A549 (cell line): Measurements from ENCODE around the gene TNFRSF19. TPM values are rescaled to one million over a fixed set of nuclear protein-coding genes. Genes with fewer than 3 reads are reported as not detected.

Source experiments
- ATAC-seq, 2 experiments: fragments of 200-7000 bp in 1 of 2; fragments of >200 bp in 1 of 2; cut with Nextera tagmentation in 1 of 2; cut with Tn5 transposase in 1 of 2; 3 replicates each; pipeline versions ENCODE4 v1.8.0 to v1.9.1; 2018 to 2020; ENCODE audit warnings: mild to moderate bottlenecking in 1 of 2, moderate library complexity in 1 of 2
- CTCF ChIA-PET: fragments of 300-600 bp; sonication (Branson Sonifier 250); formaldehyde crosslinking; extraction: SDS; loops from one replicate; lab custom pipeline; 2021; ENCODE audit warnings: antibody characterized with exemption, inconsistent platforms; lab: Yijun Ruan, JAX
- POLR2A ChIA-PET: fragments of 350-600 bp; formaldehyde crosslinking; extraction: SDS; loops from one replicate; lab custom pipeline; 2021; ENCODE audit warnings: antibody characterized with exemption, inconsistent platforms; lab: Yijun Ruan, JAX
- DNase-seq, 2 experiments: peaks; one replicate each; pipeline versions ENCODE4 v3.0.0 to v3.0.0-alpha.2; 2011 to 2016; ENCODE audit warnings: low read depth in 1 of 2, low spot score in 1 of 2
- FAIRE-seq: peaks from 2 replicates; lab custom pipeline; 2011; peaks lifted over from hg19 to GRCh38; lab: Jason Lieb, UNC
- H3K27ac ChIP-seq, 2 experiments: fragments of >200 bp; sonication (Bioruptor Twin); formaldehyde crosslinking; 3 replicates each; pipeline ENCODE4 v1.5.1; 2016 to 2017
- H3K4me1 ChIP-seq: fragments of >200 bp; sonication (Bioruptor Twin); formaldehyde crosslinking; 3 replicates; pipeline ENCODE4 v1.6.1; 2016
- H3K4me2 ChIP-seq: fragments of >200 bp; sonication (Bioruptor Twin); formaldehyde crosslinking; 3 replicates; pipeline ENCODE4 v1.6.1; 2016
- H3K4me3 ChIP-seq: fragments of >200 bp; sonication (Bioruptor Twin); formaldehyde crosslinking; 3 replicates; pipeline ENCODE4 v1.5.1; 2016
- H3K9me3 ChIP-seq: fragments of >200 bp; sonication (Bioruptor Twin); formaldehyde crosslinking; 3 replicates; pipeline ENCODE4 v1.6.1; 2016
- BHLHE40 ChIP-seq: IDR thresholded peaks from 2 replicates; pipeline ENCODE4 v1.6.1; 2012; ENCODE audit warnings: low read depth, low read length, inconsistent platforms
- CEBPB ChIP-seq, 2 experiments: fragments of >200 bp in 1 of 2; sonication (Bioruptor Twin) in 1 of 2; formaldehyde crosslinking in 1 of 2; IDR thresholded peaks; 2 replicates each; pipeline ENCODE4 v1.6.1; 2012 to 2016
- HDAC2 ChIP-seq: fragments of 200-600 bp; sonication (generic); IDR thresholded peaks from 2 replicates; pipeline ENCODE4 v1.6.1; 2016
- HEYL ChIP-seq: fragments of 250-450 bp; sonication (Bioruptor Pico); IDR thresholded peaks from 2 replicates; pipeline ENCODE4 v1.8.0; 2021; ENCODE audit warnings: mild to moderate bottlenecking, moderate library complexity
- HOXA7 ChIP-seq: fragments of 250-450 bp; sonication (Bioruptor Pico); IDR thresholded peaks from 2 replicates; pipeline ENCODE4 v1.5.0; 2020; ENCODE audit warnings: mild to moderate bottlenecking, moderate library complexity
- HOXB5 ChIP-seq: fragments of 250-450 bp; sonication (Bioruptor Pico); IDR thresholded peaks from 2 replicates; pipeline ENCODE4 v1.5.0; 2020; ENCODE audit warnings: mild to moderate bottlenecking, moderate library complexity
- JUN ChIP-seq, 2 experiments: fragments of >200 bp; sonication (Bioruptor Twin); formaldehyde crosslinking; IDR thresholded peaks; 2 replicates in 1 of 2; 3 replicates in 1 of 2; pipeline ENCODE4 v1.6.1; 2016 to 2017
- JUNB ChIP-seq: fragments of >200 bp; sonication (Bioruptor Twin); formaldehyde crosslinking; IDR thresholded peaks from 2 replicates; pipeline ENCODE4 v1.6.1; 2016
- KDM5A ChIP-seq: fragments of 200-600 bp; sonication (generic); IDR thresholded peaks from 2 replicates; pipeline ENCODE4 v1.6.1; 2016; ENCODE audit warnings: antibody characterized with exemption, mild to moderate bottlenecking
- MAFK ChIP-seq: fragments of 450-650 bp; IDR thresholded peaks from 2 replicates; pipeline ENCODE4 v1.6.1; 2014; ENCODE audit not compliant: partially characterized antibody
- NPAS2 ChIP-seq: fragments of 250-450 bp; sonication (Bioruptor Pico); IDR thresholded peaks from 2 replicates; pipeline ENCODE4 v1.8.0; 2022; ENCODE audit warnings: mild to moderate bottlenecking, moderate library complexity, borderline replicate concordance
- NR3C1 ChIP-seq: fragments of >200 bp; sonication (Bioruptor Twin); formaldehyde crosslinking; IDR thresholded peaks from 3 replicates; pipeline ENCODE4 v1.6.1; 2017
- PHF8 ChIP-seq: fragments of 200-600 bp; sonication (generic); IDR thresholded peaks from 2 replicates; pipeline ENCODE4 v1.6.1; 2016; ENCODE audit warnings: low read depth, mild to moderate bottlenecking, antibody characterized with exemption, moderate library complexity, borderline replicate concordance
- RAD21 ChIP-seq, 2 experiments: fragments of >200 bp in 1 of 2; sonication (Bioruptor Twin) in 1 of 2; formaldehyde crosslinking in 1 of 2; IDR thresholded peaks in 1 of 2; conservative IDR thresholded peaks in 1 of 2; 2 replicates in 1 of 2; 3 replicates in 1 of 2; pipeline ENCODE4 v1.6.1; 2012 to 2018; ENCODE audit warnings: inconsistent platforms in 1 of 2
- SMC3 ChIP-seq: fragments of >200 bp; sonication (Bioruptor Twin); formaldehyde crosslinking; IDR thresholded peaks from 3 replicates; pipeline ENCODE4 v1.6.1; 2018; ENCODE audit warnings: inconsistent platforms
- SREBF2 ChIP-seq: fragments of 450-650 bp; IDR thresholded peaks from 2 replicates; pipeline ENCODE4 v1.6.1; 2014; ENCODE audit warnings: mild to moderate bottlenecking, moderate library complexity
- TFCP2L1 ChIP-seq: fragments of 250-450 bp; sonication (Bioruptor Pico); IDR thresholded peaks from 2 replicates; pipeline ENCODE4 v1.5.0; 2021; ENCODE audit warnings: mild to moderate bottlenecking
- ZC3H11A ChIP-seq: fragments of 450-650 bp; IDR thresholded peaks from 2 replicates; pipeline ENCODE4 v1.6.1; 2014; ENCODE audit warnings: antibody characterized with exemption, mild to moderate bottlenecking
- ZFP36 ChIP-seq: fragments of 450-650 bp; IDR thresholded peaks from 2 replicates; pipeline ENCODE4 v1.6.1; 2014; ENCODE audit warnings: borderline replicate concordance; ENCODE audit not compliant: partially characterized antibody
- WGBS: methylation state at CpG from one replicate; pipeline ENCODE4 v1.1.6; 2017; ENCODE audit errors: missing lambda C conversion rate; 5-methylcytosine and 5-hydroxymethylcytosine counted together
- polyA plus RNA-seq, 4 experiments: library from polyadenylated mRNA; depleted of rRNA in 3 of 4; stranded (reverse); fragments of >200 nt; fragmentation: RNase III in 1 of 4; extraction: RNeasy Plus Mini Kit Qiagen cat#74134 plus additional on column Dnase treatment in 1 of 4; gene quantifications; 2 replicates in 3 of 4; 3 replicates in 1 of 4; pipeline ENCODE4 v1.2.3, GENCODE V29; 2011 to 2017
- TF ChIP-seq, protein P1 (sequence below): fragments of >200 bp; sonication (Bioruptor Twin); formaldehyde crosslinking; IDR thresholded peaks from 3 replicates; pipeline ENCODE4 v1.5.1; 2016
- TF ChIP-seq, protein P2 (sequence below): IDR thresholded peaks from 2 replicates; pipeline ENCODE4 v1.6.1; 2012
- TF ChIP-seq, protein P3 (sequence below): fragments of 200-600 bp; sonication (generic); IDR thresholded peaks from 2 replicates; pipeline ENCODE4 v1.6.1; 2016; ENCODE audit warnings: antibody characterized with exemption, mild to moderate bottlenecking, moderate library complexity
- TF ChIP-seq, protein P4 (sequence below): fragments of >200 bp; sonication (Bioruptor Twin); formaldehyde crosslinking; IDR thresholded peaks from 2 replicates; pipeline ENCODE4 v1.6.1; 2016
- TF ChIP-seq, protein P5 (sequence below): IDR thresholded peaks from 2 replicates; pipeline ENCODE4 v1.6.1; 2012; ENCODE audit warnings: low read depth, borderline replicate concordance

The TNFRSF19 gene
- polyA plus RNA-seq, 2 of the 4 experiments (the other 2 are of a cell fraction) = 1.2 to 1.9 TPM

DNA sequence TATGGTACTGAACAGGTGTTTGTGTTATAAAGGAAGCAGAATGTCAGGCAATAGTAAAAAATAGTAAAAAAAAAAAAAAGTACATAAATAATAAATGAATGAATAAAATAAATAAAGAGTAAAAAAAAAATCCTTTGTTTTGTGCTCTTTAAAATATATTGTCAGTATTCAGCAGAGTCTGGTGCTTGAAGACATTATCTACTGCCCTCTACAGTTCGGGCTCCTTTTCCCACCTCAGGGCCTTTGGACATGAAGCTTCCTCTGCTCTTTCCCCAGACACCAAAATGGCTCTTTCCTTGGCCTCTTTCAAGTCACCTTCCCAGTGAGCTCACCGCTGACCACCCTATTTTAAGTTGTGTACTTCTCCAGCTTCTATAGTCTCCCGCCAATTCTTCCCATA lies 137.5 kb downstream of the TNFRSF19 start:
- CTCF ChIA-PET = interaction anchor here (0.6 to 2.8 kb wide), 17 partner anchors 9 to 241 kb away, joined by 3 to 11 read pairs (median 4); no protein-coding TSS in a partner anchor
- FAIRE-seq = no peak
- Histone ChIP-seq H3K4me1 (no peaks in the 10 kb centered on the region), H3K27ac (no peak overlapping the region), H3K4me3 (no peak overlapping the region), H3K4me2 (no peak overlapping the region), H3K9me3 (no peaks in the 10 kb centered on the region)
- 62% methylated on average over 3 of the region's 3 CpGs for WGBS
- POLR2A ChIA-PET = no interaction called here
- TF ChIP-seq RAD21 (conservative IDR thresholded peaks at IDR 0.05 in 1 of 2, IDR thresholded peaks at IDR 0.05 in 1 of 2) (peak; percentile 39 to 40; a peak in 4 of 5 replicates), NR3C1 (no peak), SMC3 (peak; percentile 42; the same call in 1 of the 3 replicates)
- TF ChIP-seq, protein P1, sequence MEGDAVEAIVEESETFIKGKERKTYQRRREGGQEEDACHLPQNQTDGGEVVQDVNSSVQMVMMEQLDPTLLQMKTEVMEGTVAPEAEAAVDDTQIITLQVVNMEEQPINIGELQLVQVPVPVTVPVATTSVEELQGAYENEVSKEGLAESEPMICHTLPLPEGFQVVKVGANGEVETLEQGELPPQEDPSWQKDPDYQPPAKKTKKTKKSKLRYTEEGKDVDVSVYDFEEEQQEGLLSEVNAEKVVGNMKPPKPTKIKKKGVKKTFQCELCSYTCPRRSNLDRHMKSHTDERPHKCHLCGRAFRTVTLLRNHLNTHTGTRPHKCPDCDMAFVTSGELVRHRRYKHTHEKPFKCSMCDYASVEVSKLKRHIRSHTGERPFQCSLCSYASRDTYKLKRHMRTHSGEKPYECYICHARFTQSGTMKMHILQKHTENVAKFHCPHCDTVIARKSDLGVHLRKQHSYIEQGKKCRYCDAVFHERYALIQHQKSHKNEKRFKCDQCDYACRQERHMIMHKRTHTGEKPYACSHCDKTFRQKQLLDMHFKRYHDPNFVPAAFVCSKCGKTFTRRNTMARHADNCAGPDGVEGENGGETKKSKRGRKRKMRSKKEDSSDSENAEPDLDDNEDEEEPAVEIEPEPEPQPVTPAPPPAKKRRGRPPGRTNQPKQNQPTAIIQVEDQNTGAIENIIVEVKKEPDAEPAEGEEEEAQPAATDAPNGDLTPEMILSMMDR = peak; percentile 34; the same call in 1 of the 3 replicates
- ATAC-seq = 0 out of 6 replicates have a peak, but pooled peaks of 1 of the 2 experiments have one; percentile 47
- peak in 1 of 2 experiments; percentile 24 for DNase-seq

DNA sequence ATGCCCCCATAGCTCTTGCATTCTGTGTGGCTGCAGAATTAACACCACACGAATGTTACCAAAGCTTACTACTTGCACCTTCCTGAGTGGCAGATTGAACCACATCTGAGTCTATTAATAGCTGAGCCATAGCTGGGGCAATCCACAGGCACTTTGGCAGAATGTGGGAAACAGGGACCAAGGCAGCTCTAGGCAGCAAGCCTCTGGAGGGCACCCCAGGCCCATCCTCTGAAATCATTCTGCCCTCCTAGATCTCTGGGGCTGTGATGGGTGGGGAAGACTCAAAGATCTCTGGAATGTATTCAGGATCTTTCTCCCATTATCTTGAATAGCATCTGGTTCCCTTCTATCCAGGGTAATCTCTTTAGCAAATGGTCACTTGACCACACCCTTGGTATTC lies 139.3 kb downstream of the TNFRSF19 start:
- no peak overlapping the region for H3K4me3 ChIP-seq
- WGBS = 44% methylated on average over 1 of the region's 1 CpG
- CTCF ChIA-PET = interaction anchor here (1.7 to 2.8 kb wide), 3 partner anchors 14 to 131 kb away, joined by 5 to 9 read pairs (median 7); no protein-coding TSS in a partner anchor
- no peak for ATAC-seq
- H3K4me1 ChIP-seq = no peaks in the 10 kb centered on the region
- no peak for DNase-seq
- no peak overlapping the region for H3K4me2 ChIP-seq
- POLR2A ChIA-PET = no interaction called here
- H3K27ac ChIP-seq = no peak overlapping the region
- no peak for TF ChIP-seq JUNB
- TF ChIP-seq, all 56 proteins: peak for 0
- no peaks in the 10 kb centered on the region for H3K9me3 ChIP-seq
- no peak for FAIRE-seq

DNA sequence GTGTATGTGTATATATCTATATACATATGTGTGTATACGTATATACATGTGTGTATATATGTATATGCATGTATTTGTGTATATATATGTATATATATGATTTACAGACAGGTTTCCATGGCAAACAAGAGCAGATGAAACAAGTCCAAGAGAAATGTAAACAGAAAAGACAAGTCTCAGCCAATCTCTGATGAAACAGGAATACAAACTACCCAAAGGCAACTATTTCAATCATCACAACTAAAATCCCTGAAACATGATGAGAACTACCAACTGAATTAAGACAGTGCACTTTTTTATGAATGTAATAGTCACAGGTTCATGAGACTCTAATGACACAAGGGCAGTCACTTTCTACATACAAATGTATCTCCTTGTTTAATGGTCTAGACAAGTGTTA lies 140.2 kb downstream of the TNFRSF19 start:
- Histone ChIP-seq H3K4me1 (no peaks in the 10 kb centered on the region), H3K27ac (no peak overlapping the region), H3K4me2 (no peak overlapping the region), H3K4me3 (no peak overlapping the region)
- 65% methylated on average over 1 of the region's 1 CpG for WGBS
- TF ChIP-seq JUN (IDR thresholded peaks at IDR 0.05) (no peak), HOXA7 (CRISPR knock-in tag) (no peak), BHLHE40 (no peak), HDAC2 (no peak), CEBPB (IDR thresholded peaks at IDR 0.05) (no peak), SREBF2 (no peak), TFCP2L1 (CRISPR knock-in tag) (no peak), HOXB5 (CRISPR knock-in tag) (no peak), PHF8 (no peak), HEYL (CRISPR knock-in tag) (no peak), KDM5A (no peak), NPAS2 (CRISPR knock-in tag) (no peak), ZFP36 (no peak), ZC3H11A (no peak), SMC3 (no peak), MAFK (no peak)
- TF ChIP-seq, protein P2, sequence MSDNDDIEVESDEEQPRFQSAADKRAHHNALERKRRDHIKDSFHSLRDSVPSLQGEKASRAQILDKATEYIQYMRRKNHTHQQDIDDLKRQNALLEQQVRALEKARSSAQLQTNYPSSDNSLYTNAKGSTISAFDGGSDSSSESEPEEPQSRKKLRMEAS = no peak
- TF ChIP-seq, protein P3, sequence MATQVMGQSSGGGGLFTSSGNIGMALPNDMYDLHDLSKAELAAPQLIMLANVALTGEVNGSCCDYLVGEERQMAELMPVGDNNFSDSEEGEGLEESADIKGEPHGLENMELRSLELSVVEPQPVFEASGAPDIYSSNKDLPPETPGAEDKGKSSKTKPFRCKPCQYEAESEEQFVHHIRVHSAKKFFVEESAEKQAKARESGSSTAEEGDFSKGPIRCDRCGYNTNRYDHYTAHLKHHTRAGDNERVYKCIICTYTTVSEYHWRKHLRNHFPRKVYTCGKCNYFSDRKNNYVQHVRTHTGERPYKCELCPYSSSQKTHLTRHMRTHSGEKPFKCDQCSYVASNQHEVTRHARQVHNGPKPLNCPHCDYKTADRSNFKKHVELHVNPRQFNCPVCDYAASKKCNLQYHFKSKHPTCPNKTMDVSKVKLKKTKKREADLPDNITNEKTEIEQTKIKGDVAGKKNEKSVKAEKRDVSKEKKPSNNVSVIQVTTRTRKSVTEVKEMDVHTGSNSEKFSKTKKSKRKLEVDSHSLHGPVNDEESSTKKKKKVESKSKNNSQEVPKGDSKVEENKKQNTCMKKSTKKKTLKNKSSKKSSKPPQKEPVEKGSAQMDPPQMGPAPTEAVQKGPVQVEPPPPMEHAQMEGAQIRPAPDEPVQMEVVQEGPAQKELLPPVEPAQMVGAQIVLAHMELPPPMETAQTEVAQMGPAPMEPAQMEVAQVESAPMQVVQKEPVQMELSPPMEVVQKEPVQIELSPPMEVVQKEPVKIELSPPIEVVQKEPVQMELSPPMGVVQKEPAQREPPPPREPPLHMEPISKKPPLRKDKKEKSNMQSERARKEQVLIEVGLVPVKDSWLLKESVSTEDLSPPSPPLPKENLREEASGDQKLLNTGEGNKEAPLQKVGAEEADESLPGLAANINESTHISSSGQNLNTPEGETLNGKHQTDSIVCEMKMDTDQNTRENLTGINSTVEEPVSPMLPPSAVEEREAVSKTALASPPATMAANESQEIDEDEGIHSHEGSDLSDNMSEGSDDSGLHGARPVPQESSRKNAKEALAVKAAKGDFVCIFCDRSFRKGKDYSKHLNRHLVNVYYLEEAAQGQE = no peak
- TF ChIP-seq, protein P4, sequence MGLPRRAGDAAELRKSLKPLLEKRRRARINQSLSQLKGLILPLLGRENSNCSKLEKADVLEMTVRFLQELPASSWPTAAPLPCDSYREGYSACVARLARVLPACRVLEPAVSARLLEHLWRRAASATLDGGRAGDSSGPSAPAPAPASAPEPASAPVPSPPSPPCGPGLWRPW = no peak
- TF ChIP-seq, protein P5, sequence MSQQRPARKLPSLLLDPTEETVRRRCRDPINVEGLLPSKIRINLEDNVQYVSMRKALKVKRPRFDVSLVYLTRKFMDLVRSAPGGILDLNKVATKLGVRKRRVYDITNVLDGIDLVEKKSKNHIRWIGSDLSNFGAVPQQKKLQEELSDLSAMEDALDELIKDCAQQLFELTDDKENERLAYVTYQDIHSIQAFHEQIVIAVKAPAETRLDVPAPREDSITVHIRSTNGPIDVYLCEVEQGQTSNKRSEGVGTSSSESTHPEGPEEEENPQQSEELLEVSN = no peak
- TF ChIP-seq, all 56 proteins: peak for 0
- FAIRE-seq (no peak), ATAC-seq (no peak), DNase-seq (no peak)
- POLR2A ChIA-PET = no interaction called here
- CTCF ChIA-PET = interaction anchor here (1.1 kb wide), 1 partner anchor 162 kb away, joined by 3 read pairs; no protein-coding TSS in a partner anchor
- H3K9me3 ChIP-seq = no peaks in the 10 kb centered on the region
